SKM-1 treated with dmso at 0.1 percent for 144 hours (cell line): ENCODE data around the gene POGZ.

Source experiments
- DNase-seq: peaks from one replicate; lab custom pipeline; 2025; ENCODE audit not compliant: unreplicated experiment; lab: John Stamatoyannopoulos, UW

POGZ gene

GRCh38 chr1:151372058-151372934, 87.0 kb downstream of the POGZ start, which contains the start of gene SELENBP1:
Gene SELENBP1 (minus strand): TSS chr1:151372705. CDS start chr1:151372641, 64 bp downstream.
- no peak for DNase-seq

- no peak for DNase-seq
These were observed 87.8 kb downstream of the POGZ start for GRCh38 chr1:151371370-151372057.

- DNase-seq = peak; percentile 84
These were observed 88.9 kb downstream of the POGZ start for GRCh38 chr1:151370211-151370911.

- no peak for DNase-seq
These were observed 89.7 kb downstream of the POGZ start for GRCh38 chr1:151369621-151370048.

- no peak for DNase-seq
These were observed 90.0 kb downstream of the POGZ start for GRCh38 chr1:151369302-151369610.

GRCh38 chr1:151368393-151369301, 90.6 kb downstream of the POGZ start:
- no peak for DNase-seq

GRCh38 chr1:151367658-151368392, 91.5 kb downstream of the POGZ start:
- DNase-seq = no peak

- no peak for DNase-seq
These were observed 94.3 kb downstream of the POGZ start for GRCh38 chr1:151364996-151365395.

- DNase-seq = no peak
These were observed 96.8 kb downstream of the POGZ start for GRCh38 chr1:151362308-151363155.

- DNase-seq = peak; percentile 18
These were observed 97.4 kb downstream of the POGZ start for GRCh38 chr1:151361883-151362282.

- peak; percentile 28 for DNase-seq
These were observed 102.6 kb downstream of the POGZ start for GRCh38 chr1:151356696-151357095.
